NCI-H2029 treated with DMSO at 0.1 percent for 48 hours (cell line): ENCODE data around the gene TLR7.

Source experiments
- DNase-seq: peaks from one replicate; lab custom pipeline; 2025; lab: John Stamatoyannopoulos, UW

Gene TLR7

GRCh38 chrX:12866451-12867377 is at the start of gene TLR7:
Gene TLR7 (plus strand): TSS chrX:12867072. CDS start chrX:12867579, 507 bp downstream.
- DNase-seq = no peak

DNA sequence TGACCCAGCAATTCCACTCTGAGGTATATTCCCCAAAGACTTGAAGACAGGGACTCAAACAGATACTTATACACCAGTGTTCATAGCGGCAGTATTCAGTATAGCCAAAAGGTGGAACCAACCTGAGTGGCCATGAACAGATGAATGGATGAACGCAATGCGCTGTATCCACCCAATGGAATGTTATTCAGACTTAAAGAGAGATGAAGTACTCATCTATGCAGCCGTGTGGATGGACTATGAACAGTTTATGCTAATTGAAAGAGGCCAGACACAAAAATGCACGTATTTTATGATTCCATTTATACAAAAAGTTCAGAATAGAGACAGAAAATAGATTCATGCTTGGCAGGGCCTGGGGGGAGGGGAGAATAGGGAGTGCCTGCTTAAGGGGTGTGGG is 49.3 kb upstream of the TLR7 start:
- no peak for DNase-seq

DNA sequence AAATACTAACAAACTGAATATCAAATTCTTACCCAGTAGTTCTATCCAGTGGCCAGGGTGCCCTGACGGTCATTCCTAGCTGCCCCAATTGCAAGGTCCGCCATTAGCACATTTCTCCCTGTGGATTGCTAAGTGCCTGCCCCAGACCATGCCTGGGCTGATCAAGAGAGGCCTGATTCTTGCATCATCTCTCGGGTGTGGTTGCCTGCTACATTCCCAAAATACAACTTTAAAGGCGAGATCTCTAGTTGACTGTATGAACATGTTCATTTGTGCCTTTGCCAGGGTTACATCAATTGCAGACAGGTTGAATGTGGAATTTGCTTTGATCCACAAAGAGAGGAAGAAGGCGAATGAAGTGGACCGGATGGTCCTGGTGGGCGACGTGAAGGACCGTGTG is 47.6 kb upstream of the TLR7 start:
- no peak for DNase-seq

GRCh38 chrX:12820737-12821136 is 46.1 kb upstream of the TLR7 start:
- DNase-seq = no peak

- DNase-seq = no peak
These were observed 41.9 kb upstream of the TLR7 start for GRCh38 chrX:12824944-12825343.

DNA sequence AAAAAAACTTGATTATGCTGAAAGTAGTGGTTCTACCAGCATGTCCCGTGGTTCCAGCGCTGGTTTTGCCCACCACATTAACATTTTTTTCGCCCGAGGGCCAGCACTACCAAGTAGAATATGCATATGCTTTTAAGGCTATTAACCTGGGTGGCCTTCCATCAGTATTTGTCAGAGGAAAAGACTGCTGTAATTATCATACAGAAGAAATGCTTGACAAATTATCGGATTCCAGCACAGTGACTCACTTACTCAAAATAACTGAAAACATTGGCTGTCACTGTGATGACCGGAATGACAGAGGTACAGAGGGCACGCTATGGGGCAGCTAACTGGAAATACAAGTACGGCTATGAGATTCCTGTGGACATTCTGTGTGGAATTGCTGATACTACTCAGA is 41.1 kb upstream of the TLR7 start:
- DNase-seq = no peak

GRCh38 chrX:12843061-12843667 is 23.7 kb upstream of the TLR7 start:
- no peak for DNase-seq

DNA sequence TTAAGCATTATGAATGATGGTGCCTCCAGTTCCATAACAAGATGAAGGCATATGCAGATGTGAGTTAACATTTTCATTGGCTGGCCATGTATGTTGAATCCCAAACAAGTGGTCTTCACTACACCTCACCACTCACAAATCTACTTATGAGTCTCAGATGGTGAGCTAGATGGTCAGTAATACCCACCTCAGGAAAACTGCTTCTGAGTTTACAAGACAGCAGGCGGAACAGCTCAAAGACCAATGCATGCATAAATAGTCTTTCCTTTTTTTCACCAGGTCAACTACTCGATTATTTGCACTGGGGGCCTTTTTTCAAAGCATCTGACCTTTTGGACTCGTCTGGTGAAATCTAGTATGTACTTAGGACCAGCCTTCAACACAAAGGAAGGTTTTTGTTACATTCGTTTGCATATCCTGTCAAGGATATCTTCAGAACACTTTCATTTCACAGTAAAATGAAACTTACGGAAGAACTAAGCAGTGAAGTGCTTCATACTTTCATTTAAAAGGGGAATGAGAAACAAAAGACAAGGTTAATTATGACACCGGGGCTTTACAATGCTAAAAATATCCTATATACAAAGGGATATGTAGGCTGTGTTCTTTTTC is 23.1 kb upstream of the TLR7 start:
- DNase-seq = no peak

- DNase-seq = no peak
These were observed 22.6 kb upstream of the TLR7 start for GRCh38 chrX:12844319-12844718.

DNA sequence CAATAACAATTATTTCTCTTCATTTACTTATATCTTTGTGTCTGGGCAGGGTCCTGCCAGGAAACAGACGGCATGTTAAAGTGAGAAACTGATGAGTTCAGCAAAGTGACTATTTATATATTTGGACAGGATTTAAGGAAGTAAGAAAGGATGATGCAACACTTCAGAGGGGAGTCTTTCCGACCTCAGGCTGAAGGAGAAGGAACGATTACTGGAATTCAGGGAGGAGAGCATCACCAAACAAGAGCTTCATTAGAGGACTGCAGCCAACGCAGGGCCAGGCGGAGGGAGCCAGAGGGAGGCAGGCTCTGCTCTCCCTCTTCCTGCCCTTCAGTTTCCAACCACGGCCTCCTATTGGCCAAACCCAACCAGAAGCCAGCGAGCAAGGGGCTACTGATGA is 1.5 kb upstream of the TLR7 start:
- no peak for DNase-seq

DNA sequence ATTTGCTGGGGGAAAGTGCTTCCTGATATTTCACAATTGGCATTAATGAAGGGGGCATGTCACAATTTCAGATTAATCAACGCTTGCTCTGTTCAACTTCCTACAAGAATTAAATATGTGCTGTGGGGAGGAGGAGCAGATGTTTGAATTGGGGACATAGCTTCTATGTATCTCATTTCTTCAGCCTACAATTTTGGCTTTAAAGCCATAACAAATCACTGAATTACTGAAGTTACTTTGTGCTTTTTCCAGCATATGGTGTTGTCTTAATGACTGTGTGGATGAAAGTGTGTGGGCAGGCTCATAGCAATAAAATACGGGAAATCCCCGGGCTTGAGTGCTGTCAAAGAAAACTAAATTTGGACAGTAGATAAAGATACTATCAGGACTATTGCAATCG is 813 bp downstream of the TLR7 start:
- DNase-seq = no peak

DNA sequence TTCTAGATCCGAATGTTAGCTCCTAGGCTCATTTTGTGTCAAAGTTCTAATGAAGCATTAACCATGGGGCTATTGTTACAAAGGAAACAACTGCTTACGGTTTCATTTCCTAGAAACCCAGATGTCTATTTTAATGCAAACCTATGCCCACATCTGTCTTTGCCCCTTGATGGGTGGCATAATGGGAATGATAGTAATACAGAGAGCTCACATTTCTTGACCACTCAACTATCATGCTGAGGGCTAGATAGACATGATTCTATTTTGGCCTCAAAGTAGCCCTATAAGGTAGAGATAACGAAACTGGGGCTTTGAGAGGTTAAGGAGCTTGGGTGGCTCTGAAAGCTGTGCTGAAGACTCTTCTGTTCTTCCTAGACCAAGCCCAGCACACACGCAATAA is 1.9 kb downstream of the TLR7 start:
- DNase-seq = no peak

- no peak for DNase-seq
These were observed 4.4 kb downstream of the TLR7 start for GRCh38 chrX:12871257-12871656.

DNA sequence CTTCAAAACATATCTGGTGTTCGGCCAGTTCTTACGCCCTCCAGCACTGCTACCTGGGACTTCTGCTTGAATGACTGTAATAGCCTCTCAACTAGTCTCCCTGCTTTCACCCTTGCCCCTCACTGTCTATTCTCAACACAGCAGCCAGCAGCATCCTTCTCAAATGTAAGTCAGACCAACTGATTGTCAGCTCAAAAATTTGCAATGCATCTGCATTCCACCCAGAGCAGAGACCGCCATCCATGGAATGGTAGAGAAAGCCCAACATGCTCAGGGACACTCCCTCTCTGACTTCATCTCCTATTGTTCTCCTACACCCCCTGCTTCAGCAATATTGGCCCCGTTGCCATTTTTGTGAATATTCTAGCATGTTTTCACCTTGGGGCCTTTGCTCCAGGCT is 5.9 kb downstream of the TLR7 start:
- no peak for DNase-seq

DNA sequence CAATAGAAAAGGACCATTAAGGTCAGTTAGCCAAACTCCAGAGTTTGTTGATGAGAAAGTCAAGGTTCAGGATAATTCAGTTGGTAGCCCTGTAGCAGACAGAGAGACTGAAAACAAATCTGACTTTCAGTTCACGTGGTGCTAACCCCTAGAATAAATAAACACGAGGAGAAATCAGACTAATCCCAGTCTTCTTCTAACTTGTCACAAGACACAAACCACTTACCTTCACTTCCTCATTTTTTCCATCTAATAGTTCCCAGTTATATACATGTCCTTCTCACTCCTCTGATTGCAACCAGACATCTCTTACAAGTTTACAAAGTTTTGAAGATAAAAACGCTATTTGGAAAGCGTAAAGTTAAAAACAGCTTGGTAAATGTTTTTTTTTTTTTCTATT is 7.7 kb downstream of the TLR7 start:
- DNase-seq = no peak

DNA sequence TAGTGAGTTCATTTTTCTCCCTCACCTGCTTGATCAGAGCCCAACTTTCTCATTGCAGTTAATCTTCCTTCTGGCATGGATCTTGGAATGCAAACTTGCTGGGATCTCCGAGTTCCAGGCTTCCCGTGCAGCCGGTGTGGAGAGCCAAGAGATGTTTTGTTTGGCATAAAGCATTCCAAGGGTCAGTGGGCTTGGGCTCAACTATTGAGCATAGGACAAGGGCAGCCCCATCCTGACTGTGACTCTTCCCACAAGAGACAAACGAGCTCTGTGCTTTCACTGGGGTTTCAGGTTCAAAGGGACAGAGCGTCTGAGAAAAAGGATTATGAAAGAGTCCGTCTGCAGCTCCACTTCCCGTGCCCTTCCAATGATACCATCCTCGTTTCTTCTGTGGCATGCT is 10.5 kb downstream of the TLR7 start:
- DNase-seq = no peak

DNA sequence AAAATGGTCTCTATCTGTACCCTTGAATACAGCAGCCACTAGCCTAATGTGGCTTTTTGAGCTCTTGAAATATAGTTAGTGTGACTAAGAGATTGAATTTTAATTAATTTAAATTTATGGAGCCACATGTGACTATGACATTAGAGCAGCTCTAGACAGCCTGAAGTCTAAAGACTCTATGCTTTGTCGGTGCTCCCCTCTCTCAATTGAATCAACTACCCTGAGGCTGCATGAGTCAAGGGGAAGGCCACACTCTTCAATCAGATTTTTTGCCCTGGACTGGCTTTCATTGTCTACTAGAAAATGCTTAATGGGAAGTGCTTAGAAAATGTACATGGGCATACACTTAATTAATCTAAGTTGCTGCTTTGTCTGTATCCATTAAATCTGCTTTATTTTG is 11.7 kb downstream of the TLR7 start:
- no peak for DNase-seq

- no peak for DNase-seq
These were observed 15.0 kb downstream of the TLR7 start for GRCh38 chrX:12881914-12882313.

DNA sequence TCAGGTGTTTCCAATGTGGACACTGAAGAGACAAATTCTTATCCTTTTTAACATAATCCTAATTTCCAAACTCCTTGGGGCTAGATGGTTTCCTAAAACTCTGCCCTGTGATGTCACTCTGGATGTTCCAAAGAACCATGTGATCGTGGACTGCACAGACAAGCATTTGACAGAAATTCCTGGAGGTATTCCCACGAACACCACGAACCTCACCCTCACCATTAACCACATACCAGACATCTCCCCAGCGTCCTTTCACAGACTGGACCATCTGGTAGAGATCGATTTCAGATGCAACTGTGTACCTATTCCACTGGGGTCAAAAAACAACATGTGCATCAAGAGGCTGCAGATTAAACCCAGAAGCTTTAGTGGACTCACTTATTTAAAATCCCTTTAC is 18.6 kb downstream of the TLR7 start:
- DNase-seq = no peak

GRCh38 chrX:12886545-12886944 is 19.7 kb downstream of the TLR7 start:
- no peak for DNase-seq

GRCh38 chrX:12887141-12887540 is 20.3 kb downstream of the TLR7 start:
- no peak for DNase-seq

DNA sequence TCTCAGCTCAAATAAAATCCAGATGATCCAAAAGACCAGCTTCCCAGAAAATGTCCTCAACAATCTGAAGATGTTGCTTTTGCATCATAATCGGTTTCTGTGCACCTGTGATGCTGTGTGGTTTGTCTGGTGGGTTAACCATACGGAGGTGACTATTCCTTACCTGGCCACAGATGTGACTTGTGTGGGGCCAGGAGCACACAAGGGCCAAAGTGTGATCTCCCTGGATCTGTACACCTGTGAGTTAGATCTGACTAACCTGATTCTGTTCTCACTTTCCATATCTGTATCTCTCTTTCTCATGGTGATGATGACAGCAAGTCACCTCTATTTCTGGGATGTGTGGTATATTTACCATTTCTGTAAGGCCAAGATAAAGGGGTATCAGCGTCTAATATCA is 20.9 kb downstream of the TLR7 start:
- no peak for DNase-seq

DNA sequence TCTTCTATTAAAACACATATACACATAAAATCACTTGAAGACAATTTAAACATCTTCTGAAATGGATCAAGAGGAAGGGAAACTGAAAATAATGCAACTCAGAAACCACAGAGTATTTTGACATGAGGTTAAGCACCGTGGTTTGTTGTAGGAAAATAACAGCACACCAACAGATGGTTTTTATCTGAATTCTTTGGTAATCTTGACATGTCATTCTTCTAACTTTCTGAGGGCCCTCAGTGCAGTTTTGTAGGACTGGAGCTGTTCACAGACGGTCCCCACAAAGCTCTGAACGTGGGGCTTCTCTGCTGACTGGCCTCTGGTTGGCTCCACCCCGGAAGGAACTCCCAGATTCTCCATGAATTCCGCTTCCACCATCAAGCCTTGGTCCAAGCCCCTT is 23.6 kb downstream of the TLR7 start:
- DNase-seq = no peak
